ENCODE measurements around the gene FYB2.

- TF ChIP-seq, protein P1, sequence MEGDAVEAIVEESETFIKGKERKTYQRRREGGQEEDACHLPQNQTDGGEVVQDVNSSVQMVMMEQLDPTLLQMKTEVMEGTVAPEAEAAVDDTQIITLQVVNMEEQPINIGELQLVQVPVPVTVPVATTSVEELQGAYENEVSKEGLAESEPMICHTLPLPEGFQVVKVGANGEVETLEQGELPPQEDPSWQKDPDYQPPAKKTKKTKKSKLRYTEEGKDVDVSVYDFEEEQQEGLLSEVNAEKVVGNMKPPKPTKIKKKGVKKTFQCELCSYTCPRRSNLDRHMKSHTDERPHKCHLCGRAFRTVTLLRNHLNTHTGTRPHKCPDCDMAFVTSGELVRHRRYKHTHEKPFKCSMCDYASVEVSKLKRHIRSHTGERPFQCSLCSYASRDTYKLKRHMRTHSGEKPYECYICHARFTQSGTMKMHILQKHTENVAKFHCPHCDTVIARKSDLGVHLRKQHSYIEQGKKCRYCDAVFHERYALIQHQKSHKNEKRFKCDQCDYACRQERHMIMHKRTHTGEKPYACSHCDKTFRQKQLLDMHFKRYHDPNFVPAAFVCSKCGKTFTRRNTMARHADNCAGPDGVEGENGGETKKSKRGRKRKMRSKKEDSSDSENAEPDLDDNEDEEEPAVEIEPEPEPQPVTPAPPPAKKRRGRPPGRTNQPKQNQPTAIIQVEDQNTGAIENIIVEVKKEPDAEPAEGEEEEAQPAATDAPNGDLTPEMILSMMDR (optimal IDR thresholded peaks at IDR 0.05 in 1 of 3, IDR thresholded peaks at IDR 0.05 in 1 of 3, conservative IDR thresholded peaks at IDR 0.05 in 1 of 3; ENCODE audit: extremely low read depth in 1 of 3, insufficient read depth in 2 of 3, low read length in 3 of 3), result no peak
- no peak for TF ChIP-seq EZH2 (IDR thresholded peaks at IDR 0.05; ENCODE audit: low read length)
Observed at GRCh38 chr1:56833088-56833487, 13.9 kb upstream of the FYB2 start.
